GM12878 (cell line): ENCODE measurements around the gene UBE3C. TPM values are rescaled to one million over a fixed set of nuclear protein-coding genes. Genes with fewer than 3 reads are reported as not detected.

Experiments used
- CEBPB ChIP-seq, 2 experiments: fragments of 150-350 bp in 1 of 2; IDR thresholded peaks; 2 replicates each; pipeline ENCODE4 v1.6.1; 2012 to 2014; ENCODE audit warnings: low read depth in 2 of 2, low read length in 2 of 2, borderline replicate concordance in 1 of 2, inconsistent platforms in 1 of 2
- ETV6 ChIP-seq, 2 experiments: fragments of 450-650 bp in 1 of 2; IDR thresholded peaks in 1 of 2; conservative IDR thresholded peaks in 1 of 2; 2 replicates each; pipeline ENCODE4 v1.6.1; 2014; ENCODE audit warnings: antibody characterized with exemption in 1 of 2, borderline replicate concordance in 1 of 2, low read depth in 1 of 2, mild to moderate bottlenecking in 1 of 2, moderate library complexity in 1 of 2
- FOS ChIP-seq: IDR thresholded peaks from 3 replicates; pipeline ENCODE4 v1.6.1; 2011; ENCODE audit warnings: borderline replicate concordance; ENCODE audit not compliant: insufficient read length; ENCODE audit errors: extremely low read depth
- LARP7 ChIP-seq: fragments of 450-650 bp; IDR thresholded peaks from 2 replicates; pipeline ENCODE4 v1.6.1; 2017; ENCODE audit warnings: mild to moderate bottlenecking
- MXI1 ChIP-seq: fragments of 150-350 bp; IDR thresholded peaks from 2 replicates; pipeline ENCODE4 v1.6.1; 2011; ENCODE audit warnings: low read depth, mild to moderate bottlenecking, inconsistent platforms, low read length, improper control_type of control experiment
- NFXL1 ChIP-seq: fragments of 450-650 bp; IDR thresholded peaks from 2 replicates; pipeline ENCODE4 v1.6.1; 2017; ENCODE audit warnings: antibody characterized with exemption, mild to moderate bottlenecking, borderline replicate concordance
- NR2C2 ChIP-seq: IDR thresholded peaks from 2 replicates; pipeline ENCODE4 v1.6.1; 2011; ENCODE audit warnings: borderline replicate concordance, low read depth; ENCODE audit not compliant: control insufficient read depth, insufficient read length
- ZBTB33 ChIP-seq: fragments of 450-650 bp; IDR thresholded peaks from 2 replicates; pipeline ENCODE4 v1.6.1; 2017; ENCODE audit warnings: mild to moderate bottlenecking
- polyA plus RNA-seq, 11 experiments: library from polyadenylated mRNA; depleted of rRNA in 4 of 11; unstranded in 6 of 11; stranded (reverse) in 5 of 11; fragments of >200 nt; fragmentation: Nextera tagmentation in 4 of 11; fragmentation: Illumina TruSeq in 1 of 11; extraction: Ambion mirVana in 4 of 11; extraction: Trizol in 1 of 11; gene quantifications; 1 replicate in 1 of 11; 2 replicates in 10 of 11; pipeline versions ENCODE4 v1.2.1 to v1.2.3, GENCODE V29; 2011 to 2016; ENCODE audit warnings: inconsistent platforms in 2 of 11, missing spikeins in 2 of 11, low read depth in 1 of 11
- total RNA-seq, 4 experiments: library from RNA; depleted of rRNA in 3 of 4; stranded (reverse); fragments of >200 nt in 3 of 4; fragmentation: Illumina TruSeq in 1 of 4; extraction: Trizol in 1 of 4; gene quantifications; 2 replicates each; pipeline versions ENCODE4 v1.2.1 to v1.2.3, GENCODE V29; 2013 to 2021
- TF ChIP-seq, protein P1 (sequence below): IDR thresholded peaks from 2 replicates; pipeline ENCODE4 v1.6.1; 2012; ENCODE audit warnings: low read length, inconsistent platforms
- TF ChIP-seq, protein P2 (sequence below), 3 experiments: IDR thresholded peaks in 2 of 3; conservative IDR thresholded peaks in 1 of 3; 2 replicates each; pipeline ENCODE4 v1.5.1; 2011; ENCODE audit warnings: low read depth in 3 of 3, low read length in 3 of 3, mild to moderate bottlenecking in 3 of 3, control low read depth in 2 of 3, moderate library complexity in 2 of 3, inconsistent platforms in 1 of 3, mixed read lengths in 1 of 3; ENCODE audit not compliant: control insufficient read depth in 2 of 3, insufficient read depth in 1 of 3; ENCODE audit errors: extremely low read depth in 1 of 3

UBE3C gene
- total and polyA plus RNA-seq, 10 of the 15 experiments (the other 5 are each of a cell fraction or from before 2014, with no cell fraction given): 7.9 to 65.9 (median 45.2) TPM

- TF ChIP-seq, protein P1, sequence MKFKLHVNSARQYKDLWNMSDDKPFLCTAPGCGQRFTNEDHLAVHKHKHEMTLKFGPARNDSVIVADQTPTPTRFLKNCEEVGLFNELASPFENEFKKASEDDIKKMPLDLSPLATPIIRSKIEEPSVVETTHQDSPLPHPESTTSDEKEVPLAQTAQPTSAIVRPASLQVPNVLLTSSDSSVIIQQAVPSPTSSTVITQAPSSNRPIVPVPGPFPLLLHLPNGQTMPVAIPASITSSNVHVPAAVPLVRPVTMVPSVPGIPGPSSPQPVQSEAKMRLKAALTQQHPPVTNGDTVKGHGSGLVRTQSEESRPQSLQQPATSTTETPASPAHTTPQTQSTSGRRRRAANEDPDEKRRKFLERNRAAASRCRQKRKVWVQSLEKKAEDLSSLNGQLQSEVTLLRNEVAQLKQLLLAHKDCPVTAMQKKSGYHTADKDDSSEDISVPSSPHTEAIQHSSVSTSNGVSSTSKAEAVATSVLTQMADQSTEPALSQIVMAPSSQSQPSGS: no peak
- TF ChIP-seq NR2C2 (no peak), ZBTB33 (no peak), CEBPB (IDR thresholded peaks at IDR 0.05; ENCODE audit: borderline replicate concordance in 1 of 2, low read depth in 2 of 2, low read length in 2 of 2) (no peak), LARP7 (no peak), FOS (no peak), ETV6 (conservative IDR thresholded peaks at IDR 0.05 in 1 of 2, IDR thresholded peaks at IDR 0.05 in 1 of 2; ENCODE audit: borderline replicate concordance in 1 of 2, low read depth in 1 of 2) (no peak), NFXL1 (no peak), MXI1 (no peak)
- TF ChIP-seq, protein P2, sequence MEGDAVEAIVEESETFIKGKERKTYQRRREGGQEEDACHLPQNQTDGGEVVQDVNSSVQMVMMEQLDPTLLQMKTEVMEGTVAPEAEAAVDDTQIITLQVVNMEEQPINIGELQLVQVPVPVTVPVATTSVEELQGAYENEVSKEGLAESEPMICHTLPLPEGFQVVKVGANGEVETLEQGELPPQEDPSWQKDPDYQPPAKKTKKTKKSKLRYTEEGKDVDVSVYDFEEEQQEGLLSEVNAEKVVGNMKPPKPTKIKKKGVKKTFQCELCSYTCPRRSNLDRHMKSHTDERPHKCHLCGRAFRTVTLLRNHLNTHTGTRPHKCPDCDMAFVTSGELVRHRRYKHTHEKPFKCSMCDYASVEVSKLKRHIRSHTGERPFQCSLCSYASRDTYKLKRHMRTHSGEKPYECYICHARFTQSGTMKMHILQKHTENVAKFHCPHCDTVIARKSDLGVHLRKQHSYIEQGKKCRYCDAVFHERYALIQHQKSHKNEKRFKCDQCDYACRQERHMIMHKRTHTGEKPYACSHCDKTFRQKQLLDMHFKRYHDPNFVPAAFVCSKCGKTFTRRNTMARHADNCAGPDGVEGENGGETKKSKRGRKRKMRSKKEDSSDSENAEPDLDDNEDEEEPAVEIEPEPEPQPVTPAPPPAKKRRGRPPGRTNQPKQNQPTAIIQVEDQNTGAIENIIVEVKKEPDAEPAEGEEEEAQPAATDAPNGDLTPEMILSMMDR (IDR thresholded peaks at IDR 0.05 in 2 of 3, conservative IDR thresholded peaks at IDR 0.05 in 1 of 3; ENCODE audit: control insufficient read depth in 2 of 3, extremely low read depth in 1 of 3, insufficient read depth in 1 of 3, low read depth in 3 of 3, low read length in 3 of 3): no peak
These were observed 27.4 kb upstream of the UBE3C start (continued) for GRCh38 chr7:157111311-157111710.
